HepG2 (cell line): Measurements from ENCODE around the gene HES6. TPM values are rescaled to one million over a fixed set of nuclear protein-coding genes. Genes with fewer than 3 reads are reported as not detected.

ENCODE experiments used
- ATF7 ChIP-seq, 2 experiments: fragments of 450-650 bp in 1 of 2; sonication (generic) in 1 of 2; formaldehyde crosslinking in 1 of 2; IDR thresholded peaks; 2 replicates each; pipeline versions ENCODE4 v1.4.0 to v1.6.1; 2016 to 2020; ENCODE audit warnings: antibody characterized with exemption in 1 of 2, mild to moderate bottlenecking in 1 of 2, missing genetic modification reagents in 1 of 2
- GABPA ChIP-seq, 2 experiments: IDR thresholded peaks; 2 replicates each; pipeline ENCODE4 v1.6.1; 2011 to 2016; ENCODE audit warnings: low read depth in 2 of 2, low read length in 1 of 2, missing biosample characterization in 1 of 2, missing genetic modification characterization in 1 of 2
- HDAC2 ChIP-seq: sonication (generic); formaldehyde crosslinking; IDR thresholded peaks from 2 replicates; pipeline ENCODE4 v1.4.0; 2020; ENCODE audit warnings: missing genetic modification reagents
- JARID2 ChIP-seq: sonication (generic); formaldehyde crosslinking; IDR thresholded peaks from 2 replicates; pipeline ENCODE4 v1.8.1; 2023; ENCODE audit warnings: missing genetic modification reagents, inconsistent platforms; ENCODE audit not compliant: insufficient replicate concordance
- KLF16 ChIP-seq, 2 experiments: sonication (generic) in 1 of 2; formaldehyde crosslinking in 1 of 2; IDR thresholded peaks; 2 replicates each; pipeline versions ENCODE4 v1.6.1 to v1.8.0; 2016 to 2023; ENCODE audit warnings: missing genetic modification reagents in 2 of 2, missing compliant biosample characterization in 1 of 2
- KLF9 ChIP-seq: IDR thresholded peaks from 2 replicates; pipeline ENCODE4 v1.6.1; 2016; ENCODE audit warnings: low read depth
- MAX ChIP-seq: IDR thresholded peaks from 2 replicates; pipeline ENCODE4 v1.6.1; 2012; ENCODE audit warnings: inconsistent platforms
- NAIF1 ChIP-seq: sonication (generic); formaldehyde crosslinking; IDR thresholded peaks from 2 replicates; pipeline ENCODE4 v1.5.0; 2020; ENCODE audit warnings: mild to moderate bottlenecking, missing genetic modification reagents, borderline replicate concordance
- POGZ ChIP-seq: sonication (generic); formaldehyde crosslinking; IDR thresholded peaks from 2 replicates; pipeline ENCODE4 v1.4.0; 2020; ENCODE audit warnings: mild to moderate bottlenecking, missing genetic modification reagents
- PRDM4 ChIP-seq: sonication (generic); formaldehyde crosslinking; IDR thresholded peaks from 2 replicates; pipeline ENCODE4 v1.9.0; 2021; ENCODE audit warnings: missing genetic modification reagents, borderline replicate concordance
- RFXAP ChIP-seq: sonication (generic); formaldehyde crosslinking; IDR thresholded peaks from 2 replicates; pipeline ENCODE4 v1.4.0; 2020; ENCODE audit warnings: missing genetic modification reagents, borderline replicate concordance
- SMARCC2 ChIP-seq: fragments of 450-650 bp; IDR thresholded peaks from 2 replicates; pipeline ENCODE4 v1.6.1; 2017; ENCODE audit warnings: antibody characterized with exemption, mild to moderate bottlenecking
- SNAPC2 ChIP-seq: sonication (generic); formaldehyde crosslinking; IDR thresholded peaks from 2 replicates; pipeline ENCODE4 v1.8.1; 2022; ENCODE audit warnings: mild to moderate bottlenecking, missing genetic modification reagents
- THAP11 ChIP-seq: IDR thresholded peaks from 2 replicates; pipeline ENCODE4 v1.6.1; 2016; ENCODE audit warnings: missing biosample characterization, missing genetic modification reagents
- TSC22D2 ChIP-seq: sonication (generic); formaldehyde crosslinking; IDR thresholded peaks from 2 replicates; pipeline ENCODE4 v1.5.1; 2020; ENCODE audit warnings: missing genetic modification reagents, mild to moderate bottlenecking, borderline replicate concordance
- ZBTB2 ChIP-seq: sonication (generic); formaldehyde crosslinking; IDR thresholded peaks from 2 replicates; pipeline ENCODE4 v1.8.0; 2022; ENCODE audit warnings: low read depth, missing genetic modification reagents
- ZNF124 ChIP-seq: sonication (generic); formaldehyde crosslinking; IDR thresholded peaks from 2 replicates; pipeline ENCODE4 v1.4.0; 2020; ENCODE audit warnings: missing genetic modification reagents
- ZNF660 ChIP-seq: sonication (generic); formaldehyde crosslinking; IDR thresholded peaks from 2 replicates; pipeline ENCODE4 v1.5.1; 2020; ENCODE audit warnings: mild to moderate bottlenecking, low read depth, missing genetic modification reagents, borderline replicate concordance
- ZNF784 ChIP-seq: sonication (generic); formaldehyde crosslinking; IDR thresholded peaks from 2 replicates; pipeline ENCODE4 v1.5.1; 2020; ENCODE audit warnings: missing genetic modification reagents, mild to moderate bottlenecking, borderline replicate concordance
- polyA plus RNA-seq, 8 experiments: library from polyadenylated mRNA; depleted of rRNA in 3 of 8; stranded (reverse) in 7 of 8; unstranded in 1 of 8; fragments of >200 nt; fragmentation: Illumina TruSeq in 4 of 8; extraction: Trizol in 4 of 8; gene quantifications; 2 replicates each; pipeline versions ENCODE4 v1.2.1 to v1.2.3, GENCODE V29; 2011 to 2016; ENCODE audit warnings: low read depth in 4 of 8, missing spikeins in 1 of 8, mixed read lengths in 1 of 8; ENCODE audit not compliant: insufficient read depth in 1 of 8
- total RNA-seq, 5 experiments: library from RNA; depleted of rRNA; stranded (reverse); fragments of >200 nt; fragmentation: Illumina TruSeq; extraction: Trizol; gene quantifications; 2 replicates each; pipeline ENCODE4 v1.2.3, GENCODE V29; 2016; ENCODE audit warnings: low read depth in 1 of 5
- TF ChIP-seq, protein P1 (sequence below): sonication (generic); formaldehyde crosslinking; IDR thresholded peaks from 2 replicates; pipeline ENCODE4 v1.5.1; 2020; ENCODE audit warnings: missing genetic modification reagents, mild to moderate bottlenecking, borderline replicate concordance
- TF ChIP-seq, protein P2 (sequence below): fragments of 450-650 bp; IDR thresholded peaks from 2 replicates; pipeline ENCODE4 v1.6.1; 2017

Gene HES6
- total and polyA plus RNA-seq, 2 of the 13 experiments (the other 11 are each of a cell fraction or from before 2014, with no cell fraction given), result 19.5 to 82.8 TPM

GRCh38 chr2:238242731-238243495, 3.1 kb upstream of the HES6 start (continued):
- TF ChIP-seq, protein P1, sequence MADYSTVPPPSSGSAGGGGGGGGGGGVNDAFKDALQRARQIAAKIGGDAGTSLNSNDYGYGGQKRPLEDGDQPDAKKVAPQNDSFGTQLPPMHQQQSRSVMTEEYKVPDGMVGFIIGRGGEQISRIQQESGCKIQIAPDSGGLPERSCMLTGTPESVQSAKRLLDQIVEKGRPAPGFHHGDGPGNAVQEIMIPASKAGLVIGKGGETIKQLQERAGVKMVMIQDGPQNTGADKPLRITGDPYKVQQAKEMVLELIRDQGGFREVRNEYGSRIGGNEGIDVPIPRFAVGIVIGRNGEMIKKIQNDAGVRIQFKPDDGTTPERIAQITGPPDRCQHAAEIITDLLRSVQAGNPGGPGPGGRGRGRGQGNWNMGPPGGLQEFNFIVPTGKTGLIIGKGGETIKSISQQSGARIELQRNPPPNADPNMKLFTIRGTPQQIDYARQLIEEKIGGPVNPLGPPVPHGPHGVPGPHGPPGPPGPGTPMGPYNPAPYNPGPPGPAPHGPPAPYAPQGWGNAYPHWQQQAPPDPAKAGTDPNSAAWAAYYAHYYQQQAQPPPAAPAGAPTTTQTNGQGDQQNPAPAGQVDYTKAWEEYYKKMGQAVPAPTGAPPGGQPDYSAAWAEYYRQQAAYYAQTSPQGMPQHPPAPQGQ (CRISPR knock-in tag), result no peak
- TF ChIP-seq MAX (peak; percentile 37; the same call in 1 of the 2 replicates), ZNF784 (CRISPR knock-in tag) (no peak), POGZ (CRISPR knock-in tag) (no peak), JARID2 (CRISPR knock-in tag) (no peak), TSC22D2 (CRISPR knock-in tag) (no peak), GABPA (IDR thresholded peaks at IDR 0.05; ENCODE audit: low read depth, low read length) (no peak), GABPA (CRISPR knock-in tag; IDR thresholded peaks at IDR 0.05; ENCODE audit: low read depth) (no peak), NAIF1 (CRISPR knock-in tag) (no peak), THAP11 (CRISPR knock-in tag) (0 out of 2 replicates have a peak, but pooled peaks have one; percentile 4), RFXAP (CRISPR knock-in tag) (no peak), SMARCC2 (no peak), ATF7 (IDR thresholded peaks at IDR 0.05) (no peak), ATF7 (CRISPR knock-in tag; IDR thresholded peaks at IDR 0.05) (no peak), ZBTB2 (CRISPR knock-in tag) (no peak), ZNF660 (CRISPR knock-in tag) (no peak), ZNF124 (CRISPR knock-in tag) (peak; percentile 62), PRDM4 (CRISPR knock-in tag) (no peak), KLF9 (CRISPR knock-in tag) (no peak), KLF16 (CRISPR knock-in tag; IDR thresholded peaks at IDR 0.05) (peak in 1 of 2 experiments; percentile 65; a peak in 2 of 4 replicates), HDAC2 (CRISPR knock-in tag) (peak; percentile 45), SNAPC2 (CRISPR knock-in tag) (no peak)
- TF ChIP-seq, protein P2, sequence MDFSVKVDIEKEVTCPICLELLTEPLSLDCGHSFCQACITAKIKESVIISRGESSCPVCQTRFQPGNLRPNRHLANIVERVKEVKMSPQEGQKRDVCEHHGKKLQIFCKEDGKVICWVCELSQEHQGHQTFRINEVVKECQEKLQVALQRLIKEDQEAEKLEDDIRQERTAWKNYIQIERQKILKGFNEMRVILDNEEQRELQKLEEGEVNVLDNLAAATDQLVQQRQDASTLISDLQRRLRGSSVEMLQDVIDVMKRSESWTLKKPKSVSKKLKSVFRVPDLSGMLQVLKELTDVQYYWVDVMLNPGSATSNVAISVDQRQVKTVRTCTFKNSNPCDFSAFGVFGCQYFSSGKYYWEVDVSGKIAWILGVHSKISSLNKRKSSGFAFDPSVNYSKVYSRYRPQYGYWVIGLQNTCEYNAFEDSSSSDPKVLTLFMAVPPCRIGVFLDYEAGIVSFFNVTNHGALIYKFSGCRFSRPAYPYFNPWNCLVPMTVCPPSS, result no peak
